A673 (cell line): Measurements from ENCODE around the gene CXCL5.

Source experiments
- EZH2 ChIP-seq: fragments of 200-600 bp; sonication (generic); IDR thresholded peaks from 2 replicates; pipeline ENCODE4 v1.6.1; 2017; ENCODE audit warnings: borderline replicate concordance, low read depth, mild to moderate bottlenecking, mixed read lengths, antibody characterized with exemption, low read length; ENCODE audit not compliant: poor library complexity, severe bottlenecking
- TF ChIP-seq, protein P1 (sequence below): fragments of 300-800, 200-600 bp; sonication (generic); conservative IDR thresholded peaks from 2 replicates; pipeline ENCODE4 v1.5.1; 2017; ENCODE audit warnings: low read depth, mild to moderate bottlenecking, antibody characterized with exemption, low read length, moderate library complexity, mixed read lengths

DNA sequence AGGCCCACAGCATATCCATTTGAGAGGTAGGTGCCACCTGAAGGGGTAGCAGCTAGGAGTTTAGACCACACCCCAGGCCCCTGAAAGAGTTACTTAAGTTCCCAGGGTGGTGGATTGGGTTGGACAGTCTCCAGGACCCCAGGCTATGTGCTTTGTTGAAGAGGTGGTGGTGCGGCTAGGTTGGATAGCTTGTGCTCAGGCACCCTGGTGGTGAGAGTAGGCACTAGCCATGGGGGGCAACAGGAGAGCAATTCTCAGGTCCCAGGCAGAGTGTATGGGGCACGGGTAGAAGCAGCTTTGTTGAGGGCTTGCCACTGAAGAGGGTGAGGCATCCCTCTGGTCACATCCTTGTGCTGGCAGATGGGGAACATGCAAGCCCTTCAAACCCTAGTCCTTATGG lies 22.3 kb downstream of the CXCL5 start:
- TF ChIP-seq, protein P1, sequence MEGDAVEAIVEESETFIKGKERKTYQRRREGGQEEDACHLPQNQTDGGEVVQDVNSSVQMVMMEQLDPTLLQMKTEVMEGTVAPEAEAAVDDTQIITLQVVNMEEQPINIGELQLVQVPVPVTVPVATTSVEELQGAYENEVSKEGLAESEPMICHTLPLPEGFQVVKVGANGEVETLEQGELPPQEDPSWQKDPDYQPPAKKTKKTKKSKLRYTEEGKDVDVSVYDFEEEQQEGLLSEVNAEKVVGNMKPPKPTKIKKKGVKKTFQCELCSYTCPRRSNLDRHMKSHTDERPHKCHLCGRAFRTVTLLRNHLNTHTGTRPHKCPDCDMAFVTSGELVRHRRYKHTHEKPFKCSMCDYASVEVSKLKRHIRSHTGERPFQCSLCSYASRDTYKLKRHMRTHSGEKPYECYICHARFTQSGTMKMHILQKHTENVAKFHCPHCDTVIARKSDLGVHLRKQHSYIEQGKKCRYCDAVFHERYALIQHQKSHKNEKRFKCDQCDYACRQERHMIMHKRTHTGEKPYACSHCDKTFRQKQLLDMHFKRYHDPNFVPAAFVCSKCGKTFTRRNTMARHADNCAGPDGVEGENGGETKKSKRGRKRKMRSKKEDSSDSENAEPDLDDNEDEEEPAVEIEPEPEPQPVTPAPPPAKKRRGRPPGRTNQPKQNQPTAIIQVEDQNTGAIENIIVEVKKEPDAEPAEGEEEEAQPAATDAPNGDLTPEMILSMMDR: no peak
- TF ChIP-seq EZH2: no peak
